Small intestine (tissue), 7 donors: ENCODE measurements around the gene SHROOM3. TPM values are rescaled to one million over a fixed set of nuclear protein-coding genes. Genes with fewer than 3 reads are reported as not detected.

Source experiments
- DNase-seq, 2 donors: peaks; one replicate each; pipeline versions ENCODE4 v3.0.0 to v3.0.0-alpha.2; 2013
- FAIRE-seq: peaks from 2 replicates; lab custom pipeline; 2012; peaks lifted over from hg19 to GRCh38; lab: Jason Lieb, UNC
- H3K27ac ChIP-seq, 3 donors: one replicate each; pipeline ENCODE4 v1.5.1; 2013; ENCODE audit warnings: low read length in 2 of 3, mild to moderate bottlenecking in 2 of 3, control low read depth in 1 of 3, inconsistent platforms in 1 of 3, low read depth in 1 of 3, moderate library complexity in 1 of 3
- H3K27me3 ChIP-seq, 3 donors: one replicate each; pipeline ENCODE4 v1.6.1; 2013; ENCODE audit warnings: low read length in 3 of 3, inconsistent platforms in 1 of 3; ENCODE audit not compliant: control insufficient read depth in 3 of 3, insufficient read depth in 3 of 3
- H3K36me3 ChIP-seq, 3 donors: one replicate each; pipeline ENCODE4 v1.6.1; 2013; ENCODE audit warnings: low read length in 3 of 3, inconsistent platforms in 1 of 3, low read depth in 1 of 3, mild to moderate bottlenecking in 1 of 3, moderate library complexity in 1 of 3; ENCODE audit not compliant: control insufficient read depth in 3 of 3, insufficient read depth in 2 of 3
- H3K4me1 ChIP-seq, 3 donors: one replicate each; pipeline ENCODE4 v1.6.1; 2013; ENCODE audit warnings: low read length in 2 of 3, inconsistent platforms in 1 of 3, low read depth in 1 of 3, mild to moderate bottlenecking in 1 of 3, moderate library complexity in 1 of 3; ENCODE audit not compliant: control insufficient read depth in 3 of 3, insufficient read depth in 2 of 3
- H3K4me3 ChIP-seq, 3 donors: one replicate each; pipeline ENCODE4 v1.5.1; 2013; ENCODE audit warnings: low read length in 3 of 3, control low read depth in 1 of 3, inconsistent platforms in 1 of 3, low read depth in 1 of 3, mild to moderate bottlenecking in 1 of 3, moderate library complexity in 1 of 3
- H3K9me3 ChIP-seq, 2 donors: one replicate each; pipeline ENCODE4 v1.6.1; 2013; ENCODE audit warnings: low read depth in 1 of 2, low read length in 1 of 2; ENCODE audit not compliant: control insufficient read depth in 2 of 2, insufficient read depth in 1 of 2
- WGBS, 3 donors: extraction: QIAGEN DNeasy Blood & Tissue Kit; methylation state at CpG; one replicate each; pipeline ENCODE4 v1.1.7; 2013; 5-methylcytosine and 5-hydroxymethylcytosine counted together
- polyA plus RNA-seq, 4 donors: library from polyadenylated mRNA; stranded (reverse) in 3 of 4; unstranded in 1 of 4; fragments of 200-250 nt in 3 of 4; fragments of 120-200 nt in 1 of 4; gene quantifications; one replicate each; pipeline versions ENCODE4 v1.2.1 to v1.2.3, GENCODE V29; 2013
- donor health status: healthy with polysubstance abuse.
- donor health status: control.
- donor health status: control.
- donor health status: Bipolar disorder and iron deficiency.
- donor health status: healthy.

Gene SHROOM3
- polyA plus RNA-seq, 4 donors, result 21.6 to 52.5 (median 27.8) TPM

DNA sequence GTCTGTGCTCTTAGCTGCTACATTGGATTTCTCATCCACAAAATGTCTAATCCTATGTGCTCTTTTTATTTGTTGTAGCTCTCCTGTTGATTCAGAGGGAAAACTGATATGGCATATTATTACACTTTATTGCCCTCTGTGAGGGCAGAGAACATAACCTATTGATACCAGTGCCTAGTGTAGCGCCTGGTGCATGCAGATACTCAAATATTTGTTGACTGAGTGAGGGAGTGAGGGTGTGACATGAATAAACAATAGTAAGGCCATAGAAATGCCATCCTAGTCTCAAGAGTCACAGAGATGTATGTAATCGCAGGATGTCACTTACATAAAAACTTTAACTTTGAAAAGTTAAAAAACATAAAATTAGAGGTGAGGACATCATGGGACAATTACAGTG is 159.1 kb downstream of the SHROOM3 start:
- Histone ChIP-seq H3K9me3 (no peaks in the 10 kb centered on the region), H3K27ac (peak overlapping the region; percentile 57 to 87 (median 82)), H3K36me3 (no peaks in the 10 kb centered on the region), H3K4me1 (peaks cover 6 to 77% (median 12%) of the 10 kb centered on the region in 3 donors), H3K4me3 (no peak overlapping the region), H3K27me3 (no peaks in the 10 kb centered on the region)
- WGBS, 3 donors, result 20 to 65% (median 42%) methylated on average over 2 of the region's 2 CpGs
- FAIRE-seq (peak; percentile 85), DNase-seq (peak; percentile 81 to 95)

GRCh38 chr4:76595435-76595834 is 160.4 kb downstream of the SHROOM3 start:
- FAIRE-seq (no peak), DNase-seq (no peak)
- Histone ChIP-seq H3K27me3 (no peaks in the 10 kb centered on the region), H3K9me3 (no peaks in the 10 kb centered on the region), H3K4me1 (peaks cover 0 to 80% (median 17%) of the 10 kb centered on the region in 3 donors), H3K36me3 (no peaks in the 10 kb centered on the region), H3K27ac (peak overlapping the region; percentile 57 to 87 (median 59)), H3K4me3 (no peak overlapping the region)
- 63 to 92% (median 80%) methylated on average over 1 of the region's 1 CpG for WGBS, 3 donors

GRCh38 chr4:76596713-76597112 is 161.7 kb downstream of the SHROOM3 start:
- H3K9me3 ChIP-seq, result no peaks in the 10 kb centered on the region
- FAIRE-seq, result no peak
- H3K4me3 ChIP-seq, result no peak overlapping the region
- H3K4me1 ChIP-seq, result peaks cover 3 to 79% (median 20%) of the 10 kb centered on the region in 3 donors
- WGBS, 3 donors, result 48 to 80% (median 66%) methylated on average over 5 of the region's 5 CpGs
- no peaks in the 10 kb centered on the region for H3K36me3 ChIP-seq
- peak; percentile 51 to 67 for DNase-seq
- peak overlapping the region; percentile 28 to 87 (median 51) for H3K27ac ChIP-seq
- no peaks in the 10 kb centered on the region for H3K27me3 ChIP-seq

- H3K27me3 ChIP-seq, result no peaks in the 10 kb centered on the region
- H3K36me3 ChIP-seq, result no peaks in the 10 kb centered on the region
- 33 to 40% (median 37%) methylated on average over 5 of the region's 5 CpGs for WGBS, 3 donors
- FAIRE-seq (no peak), DNase-seq (peak in 1 of 2 donors; percentile 54)
- H3K4me3 ChIP-seq, result no peak overlapping the region
- H3K4me1 ChIP-seq, result peaks cover 3 to 80% (median 20%) of the 10 kb centered on the region in 3 donors
- H3K9me3 ChIP-seq, result no peaks in the 10 kb centered on the region
- H3K27ac ChIP-seq, result peak overlapping the region; percentile 36 to 87 (median 51)
Measured at GRCh38 chr4:76597423-76597979, 162.5 kb downstream of the SHROOM3 start.

GRCh38 chr4:76600447-76600846 is 165.4 kb downstream of the SHROOM3 start:
- Histone ChIP-seq H3K27ac (peak overlapping the region; percentile 32 to 63 (median 63)), H3K36me3 (no peaks in the 10 kb centered on the region), H3K4me1 (peaks cover 3 to 61% (median 18%) of the 10 kb centered on the region in 3 donors), H3K9me3 (no peaks in the 10 kb centered on the region), H3K27me3 (no peaks in the 10 kb centered on the region), H3K4me3 (no peak overlapping the region)
- FAIRE-seq, result peak; percentile 78
- 19 to 60% (median 23%) methylated on average over 2 of the region's 2 CpGs for WGBS, 3 donors
- peak; percentile 77 to 91 for DNase-seq

GRCh38 chr4:76601791-76602190 is 166.8 kb downstream of the SHROOM3 start:
- Histone ChIP-seq H3K4me1 (peaks cover 3 to 49% (median 18%) of the 10 kb centered on the region in 3 donors), H3K36me3 (no peaks in the 10 kb centered on the region), H3K27me3 (no peaks in the 10 kb centered on the region), H3K27ac (peak overlapping the region; percentile 63 to 68 (median 66)), H3K4me3 (no peak overlapping the region), H3K9me3 (no peaks in the 10 kb centered on the region)
- peak in 1 of 2 donors; percentile 58 for DNase-seq
- FAIRE-seq, result no peak
- WGBS, 3 donors, result 38 to 51% (median 42%) methylated on average over 4 of the region's 4 CpGs

GRCh38 chr4:76605099-76605563 is 170.1 kb downstream of the SHROOM3 start:
- FAIRE-seq (no peak), DNase-seq (no peak)
- H3K9me3 ChIP-seq, result no peaks in the 10 kb centered on the region
- peaks cover 3 to 31% (median 6%) of the 10 kb centered on the region in 3 donors for H3K4me1 ChIP-seq
- no peaks in the 10 kb centered on the region for H3K27me3 ChIP-seq
- H3K4me3 ChIP-seq, result no peak overlapping the region
- H3K27ac ChIP-seq, result no peak overlapping the region
- H3K36me3 ChIP-seq, result peaks cover 0 to 1% (median 0%) of the 10 kb centered on the region in 3 donors
- WGBS, 3 donors, result 92 to 95% (median 93%) methylated on average over 6 of the region's 6 CpGs

DNA sequence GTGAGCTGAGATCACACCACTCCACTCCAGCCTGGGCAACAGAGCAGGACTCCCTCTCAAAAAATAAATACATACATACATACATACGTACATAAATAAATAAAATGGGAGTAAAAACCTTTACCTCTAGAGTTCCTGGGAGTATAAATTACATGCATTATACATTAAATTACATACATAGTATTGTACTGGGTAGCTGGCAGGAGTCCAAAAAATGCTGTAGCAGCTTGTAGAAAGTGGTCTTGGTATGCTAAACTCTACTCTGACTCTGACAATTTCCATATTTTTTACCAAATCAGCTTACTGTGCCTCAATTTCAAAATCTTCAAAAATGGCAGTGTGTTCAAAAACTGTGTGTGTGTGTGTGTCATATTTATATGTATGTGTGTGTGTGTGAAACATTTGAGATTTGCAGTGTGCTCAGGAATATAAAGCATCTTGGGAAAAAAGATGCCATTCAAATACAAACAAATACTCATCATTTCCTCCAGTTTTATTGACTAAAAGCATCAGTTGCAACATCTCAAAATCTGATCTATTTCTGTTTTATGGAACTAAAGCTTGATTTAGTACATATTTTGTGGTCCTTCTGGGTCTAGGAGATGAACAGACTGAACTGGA is 171.7 kb downstream of the SHROOM3 start:
- WGBS, 3 donors, result 93 to 96% (median 96%) methylated on average over 1 of the region's 1 CpG
- H3K27ac ChIP-seq, result no peak overlapping the region
- H3K4me1 ChIP-seq, result peaks cover 4 to 28% (median 5%) of the 10 kb centered on the region in 3 donors
- H3K27me3 ChIP-seq, result no peaks in the 10 kb centered on the region
- H3K4me3 ChIP-seq, result no peak overlapping the region
- no peaks in the 10 kb centered on the region for H3K9me3 ChIP-seq
- H3K36me3 ChIP-seq, result peaks cover 0 to 1% (median 0%) of the 10 kb centered on the region in 3 donors
- no peak for FAIRE-seq
- DNase-seq, result no peak
